ENCODE measurements around the gene HERC2.

The HERC2 gene

GRCh38 chr15:28085489-28086174 lies 236.3 kb downstream of the HERC2 start:
- TF ChIP-seq CTCF (IDR thresholded peaks at IDR 0.05; ENCODE audit: low read depth, low read length, missing control alignments) = no peak
- no peak overlapping the region for H3K4me3 ChIP-seq (replicated peaks; ENCODE audit: low read depth, low read length)
- DNase-seq (ENCODE audit: extremely low read depth, low read depth) = no peak

- DNase-seq (ENCODE audit: extremely low read depth, low read depth) = no peak
- H3K4me3 ChIP-seq (replicated peaks; ENCODE audit: low read depth, low read length) = no peak overlapping the region
- TF ChIP-seq CTCF (IDR thresholded peaks at IDR 0.05; ENCODE audit: low read depth, low read length, missing control alignments) = no peak
Measured at GRCh38 chr15:28084547-28084946, 237.4 kb downstream of the HERC2 start.

GRCh38 chr15:28082891-28083684 lies 238.9 kb downstream of the HERC2 start:
- TF ChIP-seq CTCF (IDR thresholded peaks at IDR 0.05; ENCODE audit: low read depth, low read length, missing control alignments) = no peak
- no peak for DNase-seq (ENCODE audit: extremely low read depth, low read depth)
- H3K4me3 ChIP-seq (replicated peaks; ENCODE audit: low read depth, low read length) = no peak overlapping the region

- TF ChIP-seq CTCF (IDR thresholded peaks at IDR 0.05; ENCODE audit: low read depth, low read length, missing control alignments) = no peak
- no peak overlapping the region for H3K4me3 ChIP-seq (replicated peaks; ENCODE audit: low read depth, low read length)
- DNase-seq (ENCODE audit: extremely low read depth, low read depth) = no peak
Measured at GRCh38 chr15:28081594-28081993, 240.4 kb downstream of the HERC2 start.

GRCh38 chr15:28080386-28080785 lies 241.6 kb downstream of the HERC2 start:
- no peak for TF ChIP-seq CTCF (IDR thresholded peaks at IDR 0.05; ENCODE audit: low read depth, low read length, missing control alignments)
- DNase-seq (ENCODE audit: extremely low read depth, low read depth) = no peak
- no peak overlapping the region for H3K4me3 ChIP-seq (replicated peaks; ENCODE audit: low read depth, low read length)

- no peak overlapping the region for H3K4me3 ChIP-seq (replicated peaks; ENCODE audit: low read depth, low read length)
- TF ChIP-seq CTCF (IDR thresholded peaks at IDR 0.05; ENCODE audit: low read depth, low read length, missing control alignments) = no peak
- DNase-seq (ENCODE audit: extremely low read depth, low read depth) = no peak
Measured at GRCh38 chr15:28079313-28079969, 242.5 kb downstream of the HERC2 start.

Data from HFF-Myc (cell line).